Measurements from ENCODE around the gene STN1.

DNA sequence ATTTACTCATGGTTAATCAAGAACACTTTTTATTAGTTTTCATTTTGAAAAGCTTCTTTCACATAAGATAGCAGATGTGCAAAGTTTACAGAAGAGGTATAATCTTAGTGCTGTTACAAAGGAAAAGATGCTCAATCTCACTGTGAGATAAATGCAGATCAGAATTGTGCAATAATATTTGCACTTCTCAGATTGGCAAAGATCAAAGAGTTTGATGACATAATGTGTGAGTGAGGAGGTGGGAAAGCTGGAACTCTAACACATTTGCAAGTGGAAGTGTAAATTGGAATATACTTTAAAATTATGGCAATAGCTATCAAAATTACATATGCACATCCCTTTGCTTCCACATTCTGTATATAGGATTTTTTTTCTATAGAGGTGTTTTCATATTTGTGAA is 21.5 kb upstream of the STN1 start:
- TF ChIP-seq CTCF (IDR thresholded peaks at IDR 0.05; ENCODE audit: control extremely low read depth in 1 of 3, insufficient read depth in 1 of 3, low read depth in 1 of 3, low read length in 3 of 3), result no peak
- no peak for TF ChIP-seq EZH2 (IDR thresholded peaks at IDR 0.05; ENCODE audit: low read depth, low read length, severe bottlenecking)
- no peak for TF ChIP-seq TEAD4 (IDR thresholded peaks at IDR 0.05; ENCODE audit: low read depth, low read length)
- TF ChIP-seq POLR2AphosphoS5 (IDR thresholded peaks at IDR 0.05; ENCODE audit: low read depth, low read length), result no peak
- TF ChIP-seq CHD7 (IDR thresholded peaks at IDR 0.05; ENCODE audit: insufficient replicate concordance, low read length), result no peak
- TF ChIP-seq GTF2F1 (IDR thresholded peaks at IDR 0.05; ENCODE audit: borderline replicate concordance, low read depth, low read length), result no peak
- no peak for TF ChIP-seq EGR1 (IDR thresholded peaks at IDR 0.05; ENCODE audit: borderline replicate concordance, low read depth, low read length)
- TF ChIP-seq RNF2 (IDR thresholded peaks at IDR 0.05; ENCODE audit: borderline replicate concordance, low read depth, low read length, missing control alignments, poor library complexity, severe bottlenecking), result no peak
- TF ChIP-seq SUZ12 (IDR thresholded peaks at IDR 0.05; ENCODE audit: low read length), result no peak
- TF ChIP-seq ASH2L (IDR thresholded peaks at IDR 0.05; ENCODE audit: low read length), result no peak

Measured in H1 (cell line).